ENCODE data around the gene DNHD1. TPM values are rescaled to one million over a fixed set of nuclear protein-coding genes. Genes with fewer than 3 reads are reported as not detected.

The DNHD1 gene
- total RNA-seq, 3 donors from 2014 or later, result 12.9 to 17.7 (median 15.5) TPM

- no peak overlapping the region for H3K4me3 ChIP-seq
- H3K36me3 ChIP-seq (ENCODE audit: low read depth), result no peaks in the 10 kb centered on the region
- no peaks in the 10 kb centered on the region for H3K4me1 ChIP-seq (ENCODE audit: low read depth)
- DNase-seq (no peak), ATAC-seq (no peak)
- intact Hi-C loops (cut with DNase I, micrococcal nuclease), result no loop called here
- no peaks in the 10 kb centered on the region for H3K9me3 ChIP-seq
- TF ChIP-seq CTCF (IDR thresholded peaks at IDR 0.05), result no peak
Measured at GRCh38 chr11:6553634-6554033, 56.6 kb downstream of the DNHD1 start.

GRCh38 chr11:6554828-6555706 is 58.0 kb downstream of the DNHD1 start:
- no peaks in the 10 kb centered on the region for H3K36me3 ChIP-seq (ENCODE audit: low read depth)
- intact Hi-C loops (cut with DNase I, micrococcal nuclease), result no loop called here
- no peak overlapping the region for H3K4me3 ChIP-seq
- DNase-seq (no peak), ATAC-seq (no peak)
- H3K4me1 ChIP-seq (ENCODE audit: low read depth), result no peaks in the 10 kb centered on the region
- TF ChIP-seq CTCF (IDR thresholded peaks at IDR 0.05), result no peak
- H3K9me3 ChIP-seq, result no peaks in the 10 kb centered on the region

- no peak for TF ChIP-seq CTCF (IDR thresholded peaks at IDR 0.05)
- Histone ChIP-seq H3K9me3 (no peaks in the 10 kb centered on the region), H3K4me3 (no peak overlapping the region), H3K36me3 (ENCODE audit: low read depth) (no peaks in the 10 kb centered on the region), H3K4me1 (ENCODE audit: low read depth) (no peaks in the 10 kb centered on the region)
- DNase-seq, result no peak
- intact Hi-C loops (cut with DNase I, micrococcal nuclease), result no loop called here
- ATAC-seq, result peak; percentile 7
Measured at GRCh38 chr11:6556139-6556949, 59.3 kb downstream of the DNHD1 start.

GRCh38 chr11:6557063-6557462 is 60.0 kb downstream of the DNHD1 start:
- DNase-seq (no peak), ATAC-seq (no peak)
- intact Hi-C loops (cut with DNase I, micrococcal nuclease), result no loop called here

More at GRCh38 chr11:6557063-6557462, 60.0 kb downstream of the DNHD1 start:
- Histone ChIP-seq H3K9me3 (no peaks in the 10 kb centered on the region), H3K4me1 (ENCODE audit: low read depth) (no peaks in the 10 kb centered on the region), H3K4me3 (no peak overlapping the region), H3K36me3 (ENCODE audit: low read depth) (no peaks in the 10 kb centered on the region)
- no peak for TF ChIP-seq CTCF (IDR thresholded peaks at IDR 0.05)

Data from mucosa of descending colon (tissue), 3 donors.